ENCODE data around the gene CMPK1. TPM values are rescaled to one million over a fixed set of nuclear protein-coding genes. Genes with fewer than 3 reads are reported as not detected.

CMPK1 gene
- total and polyA plus RNA-seq, 2 experiments from 2014 or later = 141 to 146 TPM

DNA sequence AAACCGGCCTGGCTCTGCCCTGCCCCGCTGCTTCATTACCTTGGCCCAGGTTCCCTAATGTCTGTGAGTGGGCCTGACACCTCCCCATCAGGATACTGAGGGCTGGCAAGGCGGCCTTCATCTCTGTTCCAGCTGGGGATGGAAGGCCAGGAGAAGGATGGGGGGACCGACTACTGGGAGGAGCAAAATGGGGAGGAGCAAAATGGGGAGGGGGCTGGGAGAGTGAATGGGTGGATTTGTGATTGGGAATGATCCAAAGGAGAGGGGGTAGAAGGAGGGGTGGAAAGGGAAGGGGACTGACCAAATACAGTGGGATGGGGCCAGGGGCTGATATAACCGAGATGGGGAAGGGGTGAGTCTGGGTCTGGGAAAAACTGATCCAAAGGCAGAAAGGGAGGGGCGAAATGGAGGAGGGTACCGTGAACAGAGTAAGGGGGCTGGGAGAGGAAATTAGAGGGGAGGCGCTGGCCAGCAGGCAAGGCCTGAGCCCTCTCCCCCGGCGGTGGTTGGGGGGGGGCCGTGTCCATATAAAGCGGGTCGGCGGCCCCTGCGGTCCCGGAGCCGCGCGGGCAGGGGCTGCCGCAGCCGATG, 82.2 kb downstream of the CMPK1 start, which contains the start of gene FOXE3:
TSS of gene FOXE3 (plus strand) at position 558 of the 591 bp plus-strand sequence. CDS start at position 589, 31 bp downstream.
- Histone ChIP-seq H3K9ac (no peak within 1 kb of the TSS), H3K4me3 (peak within 1 kb of the TSS; percentile 60), H3K27ac (no peak within 1 kb of the TSS), H3K79me2 (ENCODE audit: insufficient read depth) (no peaks in the 10 kb centered on the region), H3K4me2 (ENCODE audit: unreplicated experiment) (peak within 1 kb of the TSS; percentile 73), H3K9me3 (ENCODE audit: low read depth) (no peaks in the 10 kb centered on the region), H4K20me1 (ENCODE audit: insufficient read depth) (no peaks in the 10 kb centered on the region), H3K27me3 (replicated peaks; ENCODE audit: insufficient read depth) (no peaks in the 10 kb centered on the region; the same call in 1 of the 2 replicates), H3K9me2 (ENCODE audit: insufficient read depth) (no peaks in the 10 kb centered on the region), H3K36me3 (ENCODE audit: low read depth) (no peaks in the 10 kb centered on the region), H3K4me1 (ENCODE audit: insufficient read depth) (peaks cover 12% of the 10 kb centered on the region), H2AFZ (no peak within 1 kb of the TSS; the same call in 1 of the 2 replicates), H3F3A (ENCODE audit: insufficient read depth) (peaks cover 10% of the 10 kb centered on the region)
- WGBS, 2 experiments (ENCODE audit: low coverage in 1 of 2, low lambda C conversion rate in 2 of 2, missing lambda C conversion rate in 2 of 2) = 39 to 49% methylated on average over 11 to 21 of the region's 21 CpGs
- TF ChIP-seq EZH2phosphoT487 (IDR thresholded peaks at IDR 0.05; ENCODE audit: insufficient read depth, low read depth) = no peak
- peak; percentile 30 for TF ChIP-seq EZH2 (IDR thresholded peaks at IDR 0.05; ENCODE audit: insufficient read depth, poor library complexity, severe bottlenecking)
- in situ Hi-C loops (cut with MboI) = no loop called here
- no peak for DNase-seq

DNA sequence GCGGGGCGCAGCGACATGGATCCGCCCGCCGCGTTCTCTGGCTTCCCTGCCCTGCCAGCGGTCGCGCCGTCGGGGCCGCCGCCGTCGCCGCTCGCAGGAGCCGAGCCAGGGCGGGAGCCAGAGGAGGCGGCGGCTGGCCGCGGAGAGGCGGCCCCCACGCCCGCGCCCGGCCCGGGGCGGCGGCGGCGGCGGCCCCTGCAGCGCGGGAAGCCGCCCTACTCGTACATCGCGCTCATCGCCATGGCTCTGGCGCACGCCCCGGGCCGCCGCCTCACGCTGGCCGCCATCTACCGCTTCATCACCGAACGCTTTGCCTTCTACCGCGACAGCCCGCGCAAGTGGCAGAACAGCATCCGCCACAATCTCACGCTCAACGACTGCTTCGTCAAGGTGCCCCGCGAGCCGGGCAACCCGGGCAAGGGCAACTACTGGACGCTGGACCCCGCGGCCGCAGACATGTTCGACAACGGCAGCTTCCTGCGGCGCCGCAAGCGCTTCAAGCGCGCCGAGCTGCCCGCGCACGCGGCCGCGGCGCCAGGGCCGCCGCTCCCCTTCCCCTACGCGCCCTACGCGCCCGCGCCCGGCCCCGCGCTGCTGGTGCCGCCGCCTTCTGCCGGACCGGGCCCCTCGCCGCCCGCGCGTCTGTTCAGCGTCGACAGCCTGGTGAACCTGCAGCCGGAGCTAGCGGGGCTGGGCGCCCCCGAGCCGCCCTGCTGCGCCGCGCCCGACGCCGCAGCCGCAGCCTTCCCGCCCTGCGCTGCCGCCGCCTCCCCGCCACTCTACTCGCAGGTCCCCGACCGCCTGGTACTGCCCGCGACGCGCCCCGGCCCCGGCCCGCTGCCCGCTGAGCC, 83.0 kb downstream of the CMPK1 start:
- TF ChIP-seq EZH2phosphoT487 (IDR thresholded peaks at IDR 0.05; ENCODE audit: insufficient read depth, low read depth) = no peak
- no peak for TF ChIP-seq EZH2 (IDR thresholded peaks at IDR 0.05; ENCODE audit: insufficient read depth, poor library complexity, severe bottlenecking)
- H3K4me2 ChIP-seq (ENCODE audit: unreplicated experiment) = peak overlapping the region; percentile 73
- H3K27ac ChIP-seq = no peak overlapping the region
- no peak overlapping the region; the same call in 1 of the 2 replicates for H2AFZ ChIP-seq
- 5% methylated on average over 45 to 85 of the region's 134 CpGs for WGBS, 2 experiments (ENCODE audit: low coverage in 1 of 2, low lambda C conversion rate in 2 of 2, missing lambda C conversion rate in 2 of 2)
- DNase-seq = peak; percentile 45
- no peak overlapping the region for H3K9ac ChIP-seq
- H3K79me2 ChIP-seq (ENCODE audit: insufficient read depth) = no peaks in the 10 kb centered on the region
- no peaks in the 10 kb centered on the region; the same call in 1 of the 2 replicates for H3K27me3 ChIP-seq (replicated peaks; ENCODE audit: insufficient read depth)
- peaks cover 5% of the 10 kb centered on the region for H3K4me1 ChIP-seq (ENCODE audit: insufficient read depth)
- H3K4me3 ChIP-seq = peak overlapping the region; percentile 60
- H3F3A ChIP-seq (ENCODE audit: insufficient read depth) = peaks cover 3% of the 10 kb centered on the region; the same call in 1 of the 2 replicates
- H4K20me1 ChIP-seq (ENCODE audit: insufficient read depth) = no peaks in the 10 kb centered on the region
- no peaks in the 10 kb centered on the region for H3K9me3 ChIP-seq (ENCODE audit: low read depth)
- H3K36me3 ChIP-seq (ENCODE audit: low read depth) = no peaks in the 10 kb centered on the region
- H3K9me2 ChIP-seq (ENCODE audit: insufficient read depth) = no peaks in the 10 kb centered on the region
- in situ Hi-C loops (cut with MboI) = no loop called here

DNA sequence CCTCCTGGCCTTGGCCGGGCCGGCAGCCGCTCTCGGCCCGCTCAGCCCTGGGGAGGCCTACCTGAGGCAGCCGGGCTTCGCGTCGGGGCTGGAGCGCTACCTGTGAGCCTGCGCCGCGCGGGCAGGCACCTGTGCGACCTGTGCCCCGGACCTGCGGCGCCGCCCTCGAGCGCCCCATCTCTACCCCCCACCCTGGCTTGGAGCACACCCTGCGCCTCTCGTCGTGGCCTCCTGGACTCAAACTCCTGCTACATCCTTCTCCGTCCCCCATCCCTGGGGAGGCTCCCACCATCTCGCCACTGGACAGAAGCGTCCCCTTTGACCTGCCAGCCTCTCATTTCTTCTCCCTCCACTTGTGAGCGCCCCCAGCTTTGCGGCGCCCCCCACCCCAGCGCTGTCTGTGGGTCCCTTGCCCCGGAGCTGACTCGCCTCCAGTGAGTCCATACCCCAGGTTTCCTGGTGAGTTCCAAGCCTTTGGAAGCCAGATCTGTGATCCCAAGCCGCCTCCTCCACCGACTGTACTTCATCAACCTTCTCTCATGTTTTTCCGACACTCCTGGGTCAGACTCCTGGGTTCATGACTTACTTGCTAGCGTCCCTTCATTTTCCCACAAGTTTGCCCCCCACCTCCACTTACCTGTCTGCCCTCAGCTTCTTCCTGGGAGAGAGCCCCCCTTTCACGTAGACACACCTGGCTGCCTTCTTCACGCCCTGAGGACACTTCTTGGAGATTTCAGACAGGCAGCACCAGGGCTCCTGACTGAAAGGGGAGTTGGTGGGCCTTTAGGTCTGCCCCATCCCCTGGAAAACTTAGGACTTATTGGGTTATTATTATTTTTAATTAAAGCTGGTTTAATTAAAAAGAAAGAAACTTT, 83.8 kb downstream of the CMPK1 start:
- no peak overlapping the region for H3K9ac ChIP-seq
- no peak overlapping the region for H3K4me3 ChIP-seq
- in situ Hi-C loops (cut with MboI) = no loop called here
- H3K36me3 ChIP-seq (ENCODE audit: low read depth) = no peaks in the 10 kb centered on the region
- no peak overlapping the region for H3K4me2 ChIP-seq (ENCODE audit: unreplicated experiment)
- H3K4me1 ChIP-seq (ENCODE audit: insufficient read depth) = no peaks in the 10 kb centered on the region
- H3F3A ChIP-seq (ENCODE audit: insufficient read depth) = no peaks in the 10 kb centered on the region
- 75 to 77% methylated on average over 21 to 22 of the region's 39 CpGs for WGBS, 2 experiments (ENCODE audit: low coverage in 1 of 2, low lambda C conversion rate in 2 of 2, missing lambda C conversion rate in 2 of 2)
- no peaks in the 10 kb centered on the region for H4K20me1 ChIP-seq (ENCODE audit: insufficient read depth)
- no peaks in the 10 kb centered on the region for H3K79me2 ChIP-seq (ENCODE audit: insufficient read depth)
- H3K27me3 ChIP-seq (replicated peaks; ENCODE audit: insufficient read depth) = no peaks in the 10 kb centered on the region; the same call in 1 of the 2 replicates
- no peak for DNase-seq
- H3K27ac ChIP-seq = no peak overlapping the region
- no peaks in the 10 kb centered on the region for H3K9me2 ChIP-seq (ENCODE audit: insufficient read depth)
- no peaks in the 10 kb centered on the region for H3K9me3 ChIP-seq (ENCODE audit: low read depth)
- H2AFZ ChIP-seq = no peak overlapping the region
- TF ChIP-seq EZH2phosphoT487 (IDR thresholded peaks at IDR 0.05; ENCODE audit: insufficient read depth, low read depth) (no peak), EZH2 (IDR thresholded peaks at IDR 0.05; ENCODE audit: insufficient read depth, poor library complexity, severe bottlenecking) (no peak)

GRCh38 chr1:47418122-47418521, 84.5 kb downstream of the CMPK1 start:
- no peak overlapping the region for H3K9ac ChIP-seq
- H3K27ac ChIP-seq = no peak overlapping the region
- TF ChIP-seq EZH2 (IDR thresholded peaks at IDR 0.05; ENCODE audit: insufficient read depth, poor library complexity, severe bottlenecking) = no peak
- no peak for TF ChIP-seq EZH2phosphoT487 (IDR thresholded peaks at IDR 0.05; ENCODE audit: insufficient read depth, low read depth)
- H3K27me3 ChIP-seq (replicated peaks; ENCODE audit: insufficient read depth) = no peaks in the 10 kb centered on the region; the same call in 1 of the 2 replicates
- H4K20me1 ChIP-seq (ENCODE audit: insufficient read depth) = no peaks in the 10 kb centered on the region
- no peaks in the 10 kb centered on the region for H3F3A ChIP-seq (ENCODE audit: insufficient read depth)
- no peaks in the 10 kb centered on the region for H3K9me2 ChIP-seq (ENCODE audit: insufficient read depth)
- H3K79me2 ChIP-seq (ENCODE audit: insufficient read depth) = no peaks in the 10 kb centered on the region
- H3K4me2 ChIP-seq (ENCODE audit: unreplicated experiment) = no peak overlapping the region
- WGBS, 2 experiments (ENCODE audit: low coverage in 1 of 2, low lambda C conversion rate in 2 of 2, missing lambda C conversion rate in 2 of 2) = 41 to 62% methylated on average over 2 of the region's 2 CpGs
- H2AFZ ChIP-seq = no peak overlapping the region
- H3K4me1 ChIP-seq (ENCODE audit: insufficient read depth) = no peaks in the 10 kb centered on the region
- no peaks in the 10 kb centered on the region for H3K36me3 ChIP-seq (ENCODE audit: low read depth)
- in situ Hi-C loops (cut with MboI) = no loop called here
- DNase-seq = no peak
- H3K9me3 ChIP-seq (ENCODE audit: low read depth) = no peaks in the 10 kb centered on the region
- H3K4me3 ChIP-seq = no peak overlapping the region
